AG08396 (cell line): Measurements from ENCODE around the gene UBL5.
"Not testable (repeated sequence)": the region's sequence is repeated elsewhere in the genome, so short reads cannot be mapped to it uniquely, and the experiment has no call there.

Source experiments
- DNase-seq: peaks from one replicate; pipeline ENCODE4 v3.0.0; 2012; ENCODE audit warnings: low spot score, mixed read lengths

The UBL5 gene

GRCh38 chr19:9811139-9811538 is 16.6 kb upstream of the UBL5 start:
- no peak for DNase-seq

GRCh38 chr19:9818175-9818733 is 9.5 kb upstream of the UBL5 start:
- DNase-seq, result no peak

- DNase-seq, result peak; percentile 97
Observed at GRCh38 chr19:9818734-9819595, 8.8 kb upstream of the UBL5 start, which contains the start of gene FBXL12. TSS of gene FBXL12 (minus strand) at chr19:9819079. CDS start at chr19:9818813, 266 bp downstream.

- no peak for DNase-seq
Observed at GRCh38 chr19:9819596-9819909, 8.2 kb upstream of the UBL5 start.

DNA sequence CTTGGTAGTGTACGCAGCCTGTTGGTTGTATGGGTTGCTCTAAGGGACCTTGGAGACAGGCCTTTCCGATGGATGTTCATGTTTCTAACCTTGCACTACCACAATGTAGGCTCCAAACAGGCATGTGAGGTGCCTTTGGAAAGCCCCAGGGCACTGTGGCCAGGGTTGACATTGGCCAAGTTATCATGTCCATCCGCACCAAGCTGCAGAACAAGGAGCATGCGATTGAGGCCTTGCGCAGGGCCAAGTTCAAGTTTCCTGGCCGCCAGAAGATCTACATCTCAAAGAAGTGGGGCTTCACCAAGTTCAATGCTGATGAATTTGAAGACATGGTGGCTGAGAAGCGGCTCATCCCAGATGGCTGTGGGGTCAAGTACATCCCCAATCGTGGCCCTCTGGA is 7.7 kb upstream of the UBL5 start:
- DNase-seq, result not testable (repeated sequence)

DNA sequence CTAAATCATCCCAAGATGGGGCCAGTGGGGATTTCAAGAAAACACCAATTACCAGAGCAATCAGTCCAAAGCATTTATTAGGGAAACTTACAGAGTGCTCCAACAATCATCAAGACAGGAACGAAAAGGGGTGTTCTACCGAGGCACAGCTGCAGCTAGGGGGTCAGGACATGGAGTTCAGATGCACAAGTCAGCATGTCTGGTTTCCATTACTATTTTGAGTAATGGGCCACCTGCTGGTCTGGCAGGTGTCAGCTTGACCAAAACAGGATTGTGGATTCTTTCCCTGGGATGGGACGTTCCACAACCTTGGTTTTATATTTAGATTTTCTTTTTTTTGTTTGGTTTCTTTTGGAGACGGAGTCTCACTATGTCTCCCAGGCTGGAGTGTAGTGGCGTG is 3.9 kb upstream of the UBL5 start:
- no peak for DNase-seq

DNA sequence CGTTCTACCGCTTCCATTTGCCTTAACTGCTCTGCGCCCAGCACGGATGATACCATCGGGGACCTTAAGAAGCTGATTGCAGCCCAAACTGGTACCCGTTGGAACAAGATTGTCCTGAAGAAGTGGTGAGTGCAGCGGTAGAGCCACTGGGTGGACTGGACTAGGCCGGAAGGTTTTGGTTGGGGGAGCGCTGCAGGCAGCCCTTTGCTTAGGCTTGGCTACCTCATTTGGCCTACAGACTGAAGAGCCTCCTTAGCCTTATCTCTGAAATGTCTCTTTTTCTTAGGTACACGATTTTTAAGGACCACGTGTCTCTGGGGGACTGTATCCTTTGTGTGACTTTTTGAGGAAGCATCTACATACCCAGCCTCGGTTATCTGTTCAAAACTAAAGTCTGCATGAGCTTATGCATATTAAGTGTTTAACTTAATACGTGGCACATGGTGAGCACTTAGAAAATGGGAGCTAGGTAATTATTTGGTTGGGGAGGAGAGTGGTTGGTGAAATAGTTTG is 889 bp downstream of the UBL5 start:
- no peak for DNase-seq

DNA sequence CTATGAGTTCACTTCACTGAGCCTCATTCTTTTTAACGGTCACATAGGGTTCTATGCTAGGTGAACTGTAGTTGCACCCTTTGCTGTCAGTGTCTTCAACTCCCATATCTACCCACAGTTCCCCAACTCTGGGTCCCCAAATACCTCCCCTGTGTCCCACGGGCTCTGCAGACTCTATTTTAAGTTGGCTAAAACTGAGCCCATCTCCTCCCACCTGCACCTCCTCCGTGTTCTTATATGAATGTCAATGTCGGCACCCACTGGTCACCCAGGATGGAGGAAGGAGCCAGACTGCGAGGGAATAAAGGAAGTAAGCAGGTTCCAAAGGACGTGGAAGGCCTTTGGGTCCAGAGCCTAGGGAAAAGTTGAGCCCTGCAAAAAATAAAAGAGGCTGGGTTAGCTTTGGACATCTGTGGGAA is 6.6 kb downstream of the UBL5 start:
- DNase-seq, result no peak

DNA sequence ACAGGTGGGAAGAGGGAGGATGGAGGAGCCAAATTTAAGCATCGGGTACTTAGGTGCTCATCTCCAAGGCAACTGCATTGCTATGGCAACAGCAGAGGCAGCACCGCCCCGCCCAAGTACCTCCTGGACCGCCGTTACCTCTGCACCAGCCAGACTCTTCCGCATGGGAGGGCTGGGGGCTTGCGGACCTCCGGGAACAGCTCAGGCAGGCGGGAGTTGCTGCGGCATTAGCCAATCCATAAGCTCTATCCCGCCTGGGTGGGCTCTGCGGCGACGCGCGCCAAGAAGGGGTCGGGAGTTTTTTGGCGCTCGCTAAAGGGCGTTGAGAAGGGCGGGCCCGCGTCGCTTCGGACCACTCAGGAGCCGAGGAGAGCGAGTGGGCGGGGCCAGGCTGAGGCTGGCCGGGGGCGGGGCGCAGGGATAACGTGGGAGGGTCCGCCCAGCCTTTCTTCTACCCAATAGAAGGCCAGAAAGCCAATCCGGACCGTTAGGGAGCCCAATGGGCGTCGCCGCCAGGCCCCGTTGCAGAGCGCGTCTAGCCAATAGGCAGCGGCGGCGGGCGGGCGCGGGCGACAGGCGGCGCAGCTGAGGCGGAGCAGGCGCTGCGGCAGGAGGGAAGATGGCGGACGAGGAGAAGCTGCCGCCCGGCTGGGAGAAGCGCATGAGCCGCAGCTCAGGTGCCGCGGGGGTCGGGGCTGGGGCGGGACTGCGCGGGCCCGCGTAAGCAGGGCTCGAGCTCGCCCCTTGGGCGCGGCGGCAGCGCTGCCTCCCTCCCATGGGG is 7.2 kb downstream of the UBL5 start, which contains the start of gene PIN1:
PIN1 (plus strand) TSS at position 593 of the 781 bp plus-strand sequence; CDS start at position 620, 27 bp downstream.
- DNase-seq, result peak; percentile 99

- no peak for DNase-seq
Observed at GRCh38 chr19:9835507-9835949, 7.8 kb downstream of the UBL5 start.

- DNase-seq, result peak; percentile 71
Observed at GRCh38 chr19:9836021-9836420, 8.3 kb downstream of the UBL5 start.

GRCh38 chr19:9838324-9838723 is 10.6 kb downstream of the UBL5 start:
- no peak for DNase-seq

DNA sequence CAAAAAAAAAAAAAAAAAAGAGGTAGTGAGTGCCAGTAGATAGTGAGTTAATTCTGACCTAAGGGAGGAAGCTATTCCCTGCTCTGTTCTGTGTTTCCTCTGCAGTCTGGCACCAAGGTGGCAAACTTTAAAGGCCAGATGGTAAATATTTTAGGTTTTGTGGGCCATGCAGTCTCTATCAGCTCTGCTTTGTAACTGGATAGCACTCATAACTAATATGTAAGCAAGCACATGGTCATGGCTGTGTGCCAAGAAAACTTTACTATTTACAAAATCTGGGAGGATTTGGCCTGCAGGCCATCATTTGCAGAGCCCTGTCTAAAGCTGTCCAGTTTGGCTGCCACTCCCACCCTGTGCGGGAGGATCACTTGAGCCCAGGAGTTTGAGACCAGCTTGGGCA is 11.7 kb downstream of the UBL5 start:
- DNase-seq, result no peak

DNA sequence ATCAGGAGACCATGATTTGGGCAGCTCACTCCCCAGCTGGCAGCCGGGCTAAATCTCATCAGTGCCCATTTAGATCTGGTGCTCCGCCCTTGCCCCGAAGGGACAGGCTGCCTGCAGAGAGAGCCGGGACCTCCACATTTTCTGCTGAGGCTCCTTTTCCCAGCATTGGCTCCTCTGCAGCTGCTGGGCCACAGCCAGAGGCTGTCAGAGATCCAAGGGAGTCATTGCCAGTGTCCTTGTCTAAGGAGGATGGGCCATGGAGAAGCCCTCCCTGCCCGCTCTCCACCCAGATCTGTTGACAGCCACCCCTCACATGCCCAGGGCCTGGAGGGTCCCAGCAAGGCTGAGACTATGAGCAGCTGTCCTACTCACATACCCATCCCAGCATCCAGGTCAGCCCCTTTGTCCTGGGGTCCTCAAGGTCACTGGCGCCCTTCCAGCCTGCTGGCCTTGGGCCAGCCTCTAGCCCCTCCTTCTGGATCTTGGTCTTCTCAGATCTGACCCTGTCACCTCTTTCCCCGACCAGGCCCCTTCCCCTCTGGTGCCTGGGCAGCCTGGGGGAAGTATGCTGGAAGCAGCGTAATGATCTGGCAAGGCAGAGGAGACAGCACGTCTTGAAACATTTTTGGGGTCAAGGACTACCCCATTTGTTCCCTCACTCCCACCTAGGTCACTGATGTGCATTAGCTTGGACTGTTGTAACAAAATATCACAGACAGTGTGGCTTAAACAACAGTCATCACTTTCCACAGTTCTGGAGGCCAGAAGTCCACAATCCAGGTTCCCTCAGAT is 15.3 kb downstream of the UBL5 start:
- no peak for DNase-seq

DNA sequence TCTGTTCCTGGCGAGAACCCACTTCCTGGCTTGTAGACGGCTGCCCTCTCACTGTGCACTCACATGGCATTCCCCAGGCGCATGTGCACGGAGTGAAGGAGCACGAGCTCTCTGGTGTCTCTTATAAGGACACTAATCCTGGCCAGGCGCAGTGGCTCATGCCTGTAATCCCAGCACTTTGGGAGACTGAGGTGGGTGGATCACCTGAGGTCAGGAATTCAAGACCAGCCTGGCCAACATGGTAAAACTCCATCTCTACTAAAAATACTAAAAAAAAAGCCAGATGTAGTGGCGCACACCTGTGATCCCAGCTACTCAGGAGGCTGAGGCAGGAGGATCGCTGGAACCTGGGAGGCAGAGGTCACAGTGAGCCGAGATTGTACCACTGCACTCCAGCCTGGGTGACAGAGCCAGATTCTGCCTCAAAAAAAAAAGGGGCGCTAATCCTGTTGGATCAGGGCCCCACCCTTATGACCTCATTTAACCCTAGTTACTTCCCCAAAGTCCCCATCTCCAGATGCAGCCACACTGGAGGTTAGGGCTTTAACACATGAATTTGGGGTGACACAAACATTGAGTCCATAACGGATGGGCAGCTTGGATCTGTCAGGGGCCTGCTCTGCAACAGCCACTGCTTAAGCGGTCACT is 16.0 kb downstream of the UBL5 start:
- not testable (repeated sequence) for DNase-seq

DNA sequence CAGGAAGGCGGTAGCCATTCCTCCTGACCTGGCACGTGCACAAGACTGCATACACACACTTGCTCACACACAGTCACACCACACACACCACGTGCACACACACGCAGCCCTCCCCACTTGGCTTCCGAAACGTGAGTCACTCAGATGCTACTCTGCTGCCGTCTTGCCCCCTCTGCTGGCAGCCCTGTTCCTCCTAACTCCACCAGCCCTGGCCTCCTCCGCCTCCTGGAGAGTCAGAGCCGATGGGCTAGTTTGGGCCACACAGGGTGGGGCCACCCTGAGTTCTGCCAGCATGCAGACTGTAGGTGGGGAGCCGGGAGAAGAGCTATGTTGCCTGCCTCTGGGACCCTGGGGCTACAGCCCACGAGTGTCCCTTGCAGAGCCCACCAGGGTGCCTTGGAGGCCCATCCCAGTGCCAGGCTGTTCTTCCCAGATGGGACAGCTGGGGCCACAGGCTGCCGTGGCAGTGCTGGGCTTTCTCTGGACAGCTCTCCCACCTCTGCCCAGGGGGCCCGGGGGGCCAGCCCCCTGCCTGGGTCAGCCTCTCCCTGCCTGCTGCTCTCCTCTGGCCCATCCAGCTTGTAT is 19.5 kb downstream of the UBL5 start:
- peak; percentile 97 for DNase-seq

DNA sequence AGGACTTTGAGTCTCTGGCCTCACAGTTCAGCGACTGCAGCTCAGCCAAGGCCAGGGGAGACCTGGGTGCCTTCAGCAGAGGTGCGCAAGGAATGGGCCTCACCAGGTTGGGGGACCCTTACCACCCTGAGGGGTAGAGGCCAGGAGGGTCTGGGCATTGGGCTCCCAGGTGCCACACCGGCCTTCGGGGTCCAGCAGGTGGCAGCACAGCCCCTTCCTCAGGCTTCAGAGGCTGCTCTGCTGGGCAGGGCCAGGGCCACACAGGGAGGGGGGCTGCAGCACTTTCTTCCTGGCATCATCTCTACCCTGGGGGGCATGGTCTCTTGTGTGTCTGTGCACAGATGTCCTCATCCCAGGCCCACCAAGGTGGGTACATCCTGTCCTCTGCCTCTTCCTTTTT is 20.3 kb downstream of the UBL5 start:
- no peak for DNase-seq

- DNase-seq, result no peak
Observed at GRCh38 chr19:9848762-9849161, 21.0 kb downstream of the UBL5 start.

GRCh38 chr19:9849791-9850190 is 22.1 kb downstream of the UBL5 start:
- no peak for DNase-seq

DNA sequence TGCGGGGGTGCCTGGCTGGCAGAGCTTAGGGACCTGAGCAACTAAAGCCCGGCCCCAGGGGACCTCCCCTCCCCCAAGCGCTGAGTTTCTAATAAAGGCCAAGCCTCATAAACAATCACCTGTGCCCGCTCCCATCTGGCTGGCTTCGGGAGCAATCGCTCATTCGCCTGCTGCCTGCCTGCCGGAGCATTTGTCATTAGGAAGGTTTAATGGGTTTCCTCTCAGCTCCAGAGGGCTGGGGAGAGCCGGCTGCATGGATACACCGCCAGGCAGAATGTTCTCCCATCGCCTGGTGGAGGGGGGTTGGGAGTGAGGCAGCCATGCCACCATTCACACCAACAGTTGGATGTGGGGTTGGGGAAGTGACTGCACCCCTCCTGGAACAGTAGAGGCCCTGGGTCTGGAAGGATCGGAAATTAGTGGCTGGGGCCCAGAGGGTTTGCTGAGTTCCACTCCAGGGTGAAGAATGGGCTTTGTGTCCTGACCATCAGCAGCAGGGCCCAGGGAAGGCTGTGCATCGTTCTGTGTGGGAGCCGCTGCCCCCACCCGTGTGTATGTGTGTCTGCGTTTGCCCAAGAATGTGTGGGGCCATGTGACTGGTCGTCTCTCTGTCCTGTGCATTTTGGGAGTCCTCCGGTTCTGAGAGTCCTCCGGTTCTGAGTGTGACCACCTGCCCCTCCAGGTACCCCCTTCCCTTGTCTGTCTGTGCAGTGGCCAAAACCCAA is 22.7 kb downstream of the UBL5 start:
- no peak for DNase-seq
